Stimulated activated CD8-positive, alpha-beta memory T cell treated with anti-CD3 and anti-CD28 coated beads, Interleukin-4, amount 100 ng/mL, for 1 hour (primary cell): ENCODE measurements around the gene TSSK3.

Experiments used
- DNase-seq, 2 donors: peaks; one replicate each; pipeline ENCODE4 v3.0.0-alpha.2; 2020; ENCODE audit warnings: low read depth in 2 of 2, low spot score in 1 of 2

Gene TSSK3

GRCh38 chr1:32362474-32363313 is at the start of gene TSSK3, which contains the start of gene FAM229A:
Gene TSSK3, plus strand, starts transcription at chr1:32362539. Its CDS starts 163 bp downstream, at chr1:32362702.
Gene FAM229A, minus strand, starts transcription at chr1:32362485. Its CDS starts 394 bp downstream, at chr1:32362091.
- DNase-seq = no peak

- no peak for DNase-seq
These were observed 45.4 kb upstream of the TSSK3 start for GRCh38 chr1:32316903-32317277.

- no peak for DNase-seq
These were observed 44.0 kb upstream of the TSSK3 start for GRCh38 chr1:32318127-32318869.

- DNase-seq = no peak
These were observed 40.5 kb upstream of the TSSK3 start for GRCh38 chr1:32321712-32322291.

- no peak for DNase-seq
These were observed 35.1 kb upstream of the TSSK3 start for GRCh38 chr1:32327204-32327603.

- no peak for DNase-seq
These were observed 32.3 kb upstream of the TSSK3 start for GRCh38 chr1:32329931-32330466.

- DNase-seq = no peak
These were observed 31.7 kb upstream of the TSSK3 start for GRCh38 chr1:32330558-32331151.

GRCh38 chr1:32331549-32331948 is 30.8 kb upstream of the TSSK3 start:
- no peak for DNase-seq

- DNase-seq = no peak
These were observed 29.9 kb upstream of the TSSK3 start for GRCh38 chr1:32332290-32333079.

GRCh38 chr1:32333251-32333963 is 28.9 kb upstream of the TSSK3 start:
- no peak for DNase-seq

- no peak for DNase-seq
These were observed 28.0 kb upstream of the TSSK3 start for GRCh38 chr1:32334274-32334861.

- DNase-seq = peak in 1 of 2 donors; percentile 35
These were observed 27.3 kb upstream of the TSSK3 start for GRCh38 chr1:32334864-32335534.

- DNase-seq = no peak
These were observed 26.9 kb upstream of the TSSK3 start for GRCh38 chr1:32335535-32335789.

- DNase-seq = peak; percentile 69 to 78
These were observed 26.3 kb upstream of the TSSK3 start, which contains the start of gene MARCKSL1 for GRCh38 chr1:32335790-32336590. Gene MARCKSL1, minus strand, starts transcription at chr1:32336233. Its CDS starts 200 bp downstream, at chr1:32336033.

GRCh38 chr1:32336591-32336932 is 25.8 kb upstream of the TSSK3 start:
- DNase-seq = no peak

- DNase-seq = no peak
These were observed 25.2 kb upstream of the TSSK3 start for GRCh38 chr1:32336963-32337675.

GRCh38 chr1:32337855-32338636 is 24.3 kb upstream of the TSSK3 start:
- DNase-seq = no peak
